HepG2 (cell line): Measurements from ENCODE around the gene CBFA2T2. TPM values are rescaled to one million over a fixed set of nuclear protein-coding genes. Genes with fewer than 3 reads are reported as not detected.

Source experiments
- AFF4 ChIP-seq: sonication (generic); formaldehyde crosslinking; IDR thresholded peaks from 2 replicates; pipeline ENCODE4 v1.4.0; 2020; ENCODE audit warnings: missing genetic modification reagents
- ATM ChIP-seq: fragments of 450-650 bp; IDR thresholded peaks from 2 replicates; pipeline ENCODE4 v1.7.1; 2017; ENCODE audit warnings: mild to moderate bottlenecking, borderline replicate concordance
- CREBL2 ChIP-seq: sonication (generic); formaldehyde crosslinking; IDR thresholded peaks from 2 replicates; pipeline ENCODE4 v1.8.1; 2023; ENCODE audit warnings: missing genetic modification reagents, mild to moderate bottlenecking, borderline replicate concordance
- DBP ChIP-seq: sonication (generic); formaldehyde crosslinking; IDR thresholded peaks from 2 replicates; pipeline ENCODE4 v1.4.0; 2020; ENCODE audit warnings: missing genetic modification reagents; ENCODE audit errors: not compliant biosample characterization
- ELF3 ChIP-seq: IDR thresholded peaks from 2 replicates; pipeline ENCODE4 v1.6.1; 2016; ENCODE audit warnings: missing genetic modification reagents, missing compliant biosample characterization
- KAT7 ChIP-seq: IDR thresholded peaks from 2 replicates; pipeline ENCODE4 v1.6.1; 2018; ENCODE audit warnings: borderline replicate concordance, missing compliant biosample characterization
- KDM1A ChIP-seq: IDR thresholded peaks from 2 replicates; pipeline ENCODE4 v1.6.1; 2016; ENCODE audit warnings: missing compliant biosample characterization
- MTA1 ChIP-seq: sonication (generic); formaldehyde crosslinking; IDR thresholded peaks from 2 replicates; pipeline ENCODE4 v1.4.0; 2020; ENCODE audit warnings: missing genetic modification reagents, mild to moderate bottlenecking, borderline replicate concordance
- MXD4 ChIP-seq: IDR thresholded peaks from 2 replicates; pipeline ENCODE4 v1.6.1; 2016; ENCODE audit warnings: mild to moderate bottlenecking, missing biosample characterization, missing genetic modification reagents
- MYC ChIP-seq: sonication (generic); formaldehyde crosslinking; IDR thresholded peaks from 2 replicates; pipeline ENCODE4 v1.9.0; 2021; ENCODE audit warnings: missing genetic modification reagents, borderline replicate concordance
- RBM39 ChIP-seq: fragments of 200-400 bp; formaldehyde crosslinking; IDR thresholded peaks from one replicate; pipeline ENCODE4 v1.6.1; 2018; ENCODE audit warnings: antibody characterized with exemption, mild to moderate bottlenecking, low read depth, low read length; ENCODE audit not compliant: poor library complexity, severe bottlenecking
- SCMH1 ChIP-seq: sonication (generic); formaldehyde crosslinking; IDR thresholded peaks from 2 replicates; pipeline ENCODE4 v1.9.0; 2021; ENCODE audit warnings: missing genetic modification reagents, mild to moderate bottlenecking, borderline replicate concordance
- SIN3A ChIP-seq: IDR thresholded peaks from 2 replicates; pipeline ENCODE4 v1.6.1; 2011; ENCODE audit warnings: low read depth, mild to moderate bottlenecking, control low read depth, low read length, borderline replicate concordance
- TRAFD1 ChIP-seq: sonication (generic); formaldehyde crosslinking; IDR thresholded peaks from 2 replicates; pipeline ENCODE4 v1.5.1; 2020; ENCODE audit warnings: missing genetic modification reagents, mild to moderate bottlenecking, borderline replicate concordance
- ZFP1 ChIP-seq: IDR thresholded peaks from 2 replicates; pipeline ENCODE4 v1.6.1; 2016
- ZNF121 ChIP-seq: sonication (generic); formaldehyde crosslinking; IDR thresholded peaks from 2 replicates; pipeline ENCODE4 v1.5.0; 2020; ENCODE audit warnings: mild to moderate bottlenecking, missing genetic modification reagents
- ZNF180 ChIP-seq: sonication (generic); formaldehyde crosslinking; IDR thresholded peaks from 2 replicates; pipeline ENCODE4 v1.4.0; 2020; ENCODE audit warnings: low read depth, missing genetic modification reagents, borderline replicate concordance
- ZNF605 ChIP-seq: sonication (generic); formaldehyde crosslinking; IDR thresholded peaks from 2 replicates; pipeline ENCODE4 v1.8.0; 2022; ENCODE audit warnings: mild to moderate bottlenecking, missing genetic modification reagents
- ZNF784 ChIP-seq: sonication (generic); formaldehyde crosslinking; IDR thresholded peaks from 2 replicates; pipeline ENCODE4 v1.5.1; 2020; ENCODE audit warnings: missing genetic modification reagents, mild to moderate bottlenecking, borderline replicate concordance
- polyA plus RNA-seq, 8 experiments: library from polyadenylated mRNA; depleted of rRNA in 3 of 8; stranded (reverse) in 7 of 8; unstranded in 1 of 8; fragments of >200 nt; fragmentation: Illumina TruSeq in 4 of 8; extraction: Trizol in 4 of 8; gene quantifications; 2 replicates each; pipeline versions ENCODE4 v1.2.1 to v1.2.3, GENCODE V29; 2011 to 2016; ENCODE audit warnings: low read depth in 4 of 8, missing spikeins in 1 of 8, mixed read lengths in 1 of 8; ENCODE audit not compliant: insufficient read depth in 1 of 8
- total RNA-seq, 5 experiments: library from RNA; depleted of rRNA; stranded (reverse); fragments of >200 nt; fragmentation: Illumina TruSeq; extraction: Trizol; gene quantifications; 2 replicates each; pipeline ENCODE4 v1.2.3, GENCODE V29; 2016; ENCODE audit warnings: low read depth in 1 of 5
- TF ChIP-seq, protein P1 (sequence below): sonication (generic); formaldehyde crosslinking; IDR thresholded peaks from 2 replicates; pipeline ENCODE4 v1.4.0; 2020; ENCODE audit warnings: low read depth, mild to moderate bottlenecking, missing genetic modification reagents

The CBFA2T2 gene
- total and polyA plus RNA-seq, 2 of the 13 experiments (the other 11 are each of a cell fraction or from before 2014, with no cell fraction given) = 6.3 to 21.2 TPM

DNA sequence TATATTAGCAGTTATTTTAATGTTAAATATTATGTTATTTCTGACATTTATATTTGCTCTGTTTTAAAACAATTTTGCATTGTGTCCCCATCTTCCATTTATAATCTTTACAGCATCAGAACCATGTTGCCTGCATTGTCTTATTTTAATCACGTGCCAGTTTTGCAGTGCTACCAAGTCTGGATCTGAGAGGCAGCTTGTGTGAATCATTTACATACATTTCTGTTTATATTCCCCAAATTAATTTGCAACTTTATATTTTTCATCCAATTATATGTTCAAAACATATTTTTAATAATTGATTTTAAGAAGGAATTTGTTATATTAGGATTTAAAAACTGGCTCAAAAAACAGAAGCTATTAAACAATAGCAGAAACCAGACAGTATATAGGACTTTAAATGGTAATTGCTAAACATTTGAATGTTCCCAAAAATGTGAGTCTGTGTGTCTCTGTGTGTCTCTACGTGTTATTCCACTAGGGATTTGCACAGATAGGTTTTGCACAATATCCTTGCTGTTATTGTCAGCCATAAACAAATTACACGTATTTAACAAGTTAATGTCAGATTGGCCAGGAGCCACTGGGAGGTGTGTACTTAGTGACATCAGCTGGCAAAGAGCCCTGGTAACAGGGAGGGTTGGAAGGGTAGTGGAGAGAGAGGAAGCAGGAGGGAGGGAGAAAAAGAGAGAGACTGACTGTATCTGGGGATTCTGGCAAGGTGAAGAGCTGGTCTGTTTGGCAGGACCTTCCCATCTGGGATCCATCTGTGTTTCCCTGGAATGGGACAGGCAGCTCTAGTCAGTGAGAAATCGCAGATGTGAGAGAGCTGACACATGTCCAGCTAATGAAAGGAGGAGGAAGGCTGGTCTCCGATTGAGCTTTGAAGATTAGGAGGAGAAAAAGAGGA, 72.1 kb downstream of the CBFA2T2 start (continued):
- no peak for TF ChIP-seq RBM39
- TF ChIP-seq ATM = no peak
- TF ChIP-seq ZNF121 (CRISPR knock-in tag) = no peak
- TF ChIP-seq KAT7 (CRISPR knock-in tag) = peak; percentile 89; the same call in 1 of the 2 replicates
- TF ChIP-seq SCMH1 (CRISPR knock-in tag) = no peak
- no peak for TF ChIP-seq CREBL2
- TF ChIP-seq AFF4 (CRISPR knock-in tag) = no peak
- TF ChIP-seq ELF3 (CRISPR knock-in tag) = no peak; the same call in 1 of the 2 replicates
- no peak for TF ChIP-seq TRAFD1 (CRISPR knock-in tag)
- TF ChIP-seq KDM1A (CRISPR knock-in tag) = no peak
- TF ChIP-seq ZNF784 (CRISPR knock-in tag) = 0 out of 2 replicates have a peak, but pooled peaks have one; percentile 35
- TF ChIP-seq MYC = no peak
- TF ChIP-seq ZNF605 (CRISPR knock-in tag) = no peak
- no peak for TF ChIP-seq DBP (CRISPR knock-in tag)
- TF ChIP-seq ZFP1 (CRISPR knock-in tag) = 0 out of 2 replicates have a peak, but pooled peaks have one; percentile 46
- no peak for TF ChIP-seq ZNF180
- no peak for TF ChIP-seq SIN3A
- TF ChIP-seq, protein P1, sequence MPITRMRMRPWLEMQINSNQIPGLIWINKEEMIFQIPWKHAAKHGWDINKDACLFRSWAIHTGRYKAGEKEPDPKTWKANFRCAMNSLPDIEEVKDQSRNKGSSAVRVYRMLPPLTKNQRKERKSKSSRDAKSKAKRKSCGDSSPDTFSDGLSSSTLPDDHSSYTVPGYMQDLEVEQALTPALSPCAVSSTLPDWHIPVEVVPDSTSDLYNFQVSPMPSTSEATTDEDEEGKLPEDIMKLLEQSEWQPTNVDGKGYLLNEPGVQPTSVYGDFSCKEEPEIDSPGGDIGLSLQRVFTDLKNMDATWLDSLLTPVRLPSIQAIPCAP = no peak
- TF ChIP-seq MXD4 (CRISPR knock-in tag) = 0 out of 2 replicates have a peak, but pooled peaks have one; percentile 40
- TF ChIP-seq MTA1 (CRISPR knock-in tag) = no peak
